SH-SY5Y (cell line): ENCODE data around the gene ANAPC5.

Experiments
- GATA2 ChIP-seq: IDR thresholded peaks from 2 replicates; pipeline ENCODE4 v1.6.1; 2011; ENCODE audit warnings: mild to moderate bottlenecking, low read depth, low read length
- GATA3 ChIP-seq: IDR thresholded peaks from 2 replicates; pipeline ENCODE4 v1.6.1; 2011; ENCODE audit warnings: low read depth, mild to moderate bottlenecking, low read length, moderate library complexity

GRCh38 chr12:121279507-121279915 is 72.7 kb downstream of the ANAPC5 start:
- TF ChIP-seq GATA3 (no peak), GATA2 (no peak)
